ENCODE results near the gene RFPL4AL1. TPM values are rescaled to one million over a fixed set of nuclear protein-coding genes. Genes with fewer than 3 reads are reported as not detected.

Gene RFPL4AL1
- total RNA-seq, 1 donor from 2014 or later: 0.96 TPM

- no peak overlapping the region for H3K4me3 Mint-ChIP-seq (ENCODE audit: unreplicated experiment)
- TF ChIP-seq, protein P1, sequence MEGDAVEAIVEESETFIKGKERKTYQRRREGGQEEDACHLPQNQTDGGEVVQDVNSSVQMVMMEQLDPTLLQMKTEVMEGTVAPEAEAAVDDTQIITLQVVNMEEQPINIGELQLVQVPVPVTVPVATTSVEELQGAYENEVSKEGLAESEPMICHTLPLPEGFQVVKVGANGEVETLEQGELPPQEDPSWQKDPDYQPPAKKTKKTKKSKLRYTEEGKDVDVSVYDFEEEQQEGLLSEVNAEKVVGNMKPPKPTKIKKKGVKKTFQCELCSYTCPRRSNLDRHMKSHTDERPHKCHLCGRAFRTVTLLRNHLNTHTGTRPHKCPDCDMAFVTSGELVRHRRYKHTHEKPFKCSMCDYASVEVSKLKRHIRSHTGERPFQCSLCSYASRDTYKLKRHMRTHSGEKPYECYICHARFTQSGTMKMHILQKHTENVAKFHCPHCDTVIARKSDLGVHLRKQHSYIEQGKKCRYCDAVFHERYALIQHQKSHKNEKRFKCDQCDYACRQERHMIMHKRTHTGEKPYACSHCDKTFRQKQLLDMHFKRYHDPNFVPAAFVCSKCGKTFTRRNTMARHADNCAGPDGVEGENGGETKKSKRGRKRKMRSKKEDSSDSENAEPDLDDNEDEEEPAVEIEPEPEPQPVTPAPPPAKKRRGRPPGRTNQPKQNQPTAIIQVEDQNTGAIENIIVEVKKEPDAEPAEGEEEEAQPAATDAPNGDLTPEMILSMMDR (IDR thresholded peaks at IDR 0.05; ENCODE audit: partially characterized antibody, unreplicated experiment): peak; percentile 4
Observed at GRCh38 chr19:55809381-55810058, 40.6 kb downstream of the RFPL4AL1 start.

DNA sequence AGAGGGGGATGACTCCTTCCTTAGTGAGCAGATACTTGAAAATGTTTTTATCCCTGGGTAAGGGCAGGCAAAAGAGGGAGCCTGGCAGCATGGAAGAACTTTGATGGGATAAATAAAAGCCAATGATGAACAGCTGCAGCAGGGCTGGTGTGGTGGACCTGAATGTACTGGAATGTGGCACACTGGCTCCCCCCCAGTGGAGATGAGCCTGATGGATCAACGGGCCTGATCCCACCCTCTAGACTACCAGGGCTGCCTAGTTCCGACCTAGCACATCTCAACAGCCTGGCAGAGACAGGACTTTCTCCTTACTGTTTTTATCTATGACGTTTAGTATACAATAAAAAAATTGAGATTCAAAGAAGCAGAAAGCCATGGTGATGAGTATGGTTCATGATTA lies 42.4 kb downstream of the RFPL4AL1 start:
- DNase-seq: no peak
- Mint-ChIP-seq H3K36me3 (ENCODE audit: unreplicated experiment) (peaks cover 14% of the 10 kb centered on the region), H3K27me3 (ENCODE audit: unreplicated experiment) (no peaks in the 10 kb centered on the region), H3K27ac (ENCODE audit: unreplicated experiment) (no peak overlapping the region), H3K9me3 (ENCODE audit: unreplicated experiment) (peaks cover 7% of the 10 kb centered on the region), H3K4me1 (ENCODE audit: low read depth, unreplicated experiment) (no peaks in the 10 kb centered on the region), H3K4me3 (ENCODE audit: unreplicated experiment) (no peak overlapping the region)
- TF ChIP-seq, protein P1 (IDR thresholded peaks at IDR 0.05; ENCODE audit: partially characterized antibody, unreplicated experiment): no peak

More at GRCh38 chr19:55809381-55810058, 40.6 kb downstream of the RFPL4AL1 start:
- peak; percentile 21 for DNase-seq
- peaks cover 4% of the 10 kb centered on the region for H3K9me3 Mint-ChIP-seq (ENCODE audit: unreplicated experiment)
- no peaks in the 10 kb centered on the region for H3K27me3 Mint-ChIP-seq (ENCODE audit: unreplicated experiment)
- H3K27ac Mint-ChIP-seq (ENCODE audit: unreplicated experiment): no peak overlapping the region
- H3K36me3 Mint-ChIP-seq (ENCODE audit: unreplicated experiment): peaks cover 20% of the 10 kb centered on the region
- H3K4me1 Mint-ChIP-seq (ENCODE audit: low read depth, unreplicated experiment): no peaks in the 10 kb centered on the region

DNA sequence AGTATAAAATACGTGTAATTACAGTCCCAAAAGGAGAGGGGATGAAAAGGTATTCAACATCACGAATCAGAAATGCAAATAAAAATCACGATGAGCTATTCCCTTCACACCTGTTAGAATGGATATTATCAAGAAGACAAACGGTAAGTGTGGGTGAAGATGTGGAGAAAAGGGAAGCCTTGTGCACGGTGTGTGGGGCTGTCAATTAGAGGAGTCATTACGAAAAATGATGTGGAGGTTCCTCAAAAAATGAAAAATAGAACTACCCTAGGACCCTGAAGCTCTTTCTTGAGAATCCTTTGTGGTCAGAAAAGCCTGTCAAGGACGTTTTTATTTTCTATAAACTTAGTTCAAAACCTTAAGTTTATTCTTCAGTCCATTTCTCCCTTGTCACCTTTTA lies 43.5 kb downstream of the RFPL4AL1 start:
- Mint-ChIP-seq H3K27ac (ENCODE audit: unreplicated experiment) (no peak overlapping the region), H3K9me3 (ENCODE audit: unreplicated experiment) (peaks cover 10% of the 10 kb centered on the region), H3K36me3 (ENCODE audit: unreplicated experiment) (peaks cover 9% of the 10 kb centered on the region), H3K4me1 (ENCODE audit: low read depth, unreplicated experiment) (no peaks in the 10 kb centered on the region), H3K27me3 (ENCODE audit: unreplicated experiment) (no peaks in the 10 kb centered on the region), H3K4me3 (ENCODE audit: unreplicated experiment) (no peak overlapping the region)
- TF ChIP-seq, protein P1 (IDR thresholded peaks at IDR 0.05; ENCODE audit: partially characterized antibody, unreplicated experiment): no peak
- DNase-seq: no peak

GRCh38 chr19:55813906-55814305 lies 45.0 kb downstream of the RFPL4AL1 start:
- TF ChIP-seq, protein P1 (IDR thresholded peaks at IDR 0.05; ENCODE audit: partially characterized antibody, unreplicated experiment): no peak
- Mint-ChIP-seq H3K27ac (ENCODE audit: unreplicated experiment) (no peak overlapping the region), H3K4me3 (ENCODE audit: unreplicated experiment) (no peak overlapping the region), H3K36me3 (ENCODE audit: unreplicated experiment) (peaks cover 5% of the 10 kb centered on the region), H3K27me3 (ENCODE audit: unreplicated experiment) (no peaks in the 10 kb centered on the region), H3K9me3 (ENCODE audit: unreplicated experiment) (peaks cover 10% of the 10 kb centered on the region), H3K4me1 (ENCODE audit: low read depth, unreplicated experiment) (no peaks in the 10 kb centered on the region)
- DNase-seq: no peak

- no peaks in the 10 kb centered on the region for H3K36me3 Mint-ChIP-seq (ENCODE audit: unreplicated experiment)
- H3K9me3 Mint-ChIP-seq (ENCODE audit: unreplicated experiment): peaks cover 5% of the 10 kb centered on the region
- no peaks in the 10 kb centered on the region for H3K27me3 Mint-ChIP-seq (ENCODE audit: unreplicated experiment)
- no peak for DNase-seq
- no peak overlapping the region for H3K27ac Mint-ChIP-seq (ENCODE audit: unreplicated experiment)
- no peak overlapping the region for H3K4me3 Mint-ChIP-seq (ENCODE audit: unreplicated experiment)
- TF ChIP-seq, protein P1 (IDR thresholded peaks at IDR 0.05; ENCODE audit: partially characterized antibody, unreplicated experiment): no peak
- H3K4me1 Mint-ChIP-seq (ENCODE audit: low read depth, unreplicated experiment): no peaks in the 10 kb centered on the region
Observed at GRCh38 chr19:55820037-55820436, 51.1 kb downstream of the RFPL4AL1 start.
